ENCODE results near the gene IPO11. TPM values are rescaled to one million over a fixed set of nuclear protein-coding genes. Genes with fewer than 3 reads are reported as not detected.
A peak's percentile ranks its signal among the peaks of the same experiment; 100 is the strongest.
"Not testable (repeated sequence)": the region's sequence is repeated elsewhere in the genome, so short reads cannot be mapped to it uniquely, and the experiment has no call there.

The IPO11 gene
- total RNA-seq, 1 donor from 2014 or later = 30.3 TPM

DNA sequence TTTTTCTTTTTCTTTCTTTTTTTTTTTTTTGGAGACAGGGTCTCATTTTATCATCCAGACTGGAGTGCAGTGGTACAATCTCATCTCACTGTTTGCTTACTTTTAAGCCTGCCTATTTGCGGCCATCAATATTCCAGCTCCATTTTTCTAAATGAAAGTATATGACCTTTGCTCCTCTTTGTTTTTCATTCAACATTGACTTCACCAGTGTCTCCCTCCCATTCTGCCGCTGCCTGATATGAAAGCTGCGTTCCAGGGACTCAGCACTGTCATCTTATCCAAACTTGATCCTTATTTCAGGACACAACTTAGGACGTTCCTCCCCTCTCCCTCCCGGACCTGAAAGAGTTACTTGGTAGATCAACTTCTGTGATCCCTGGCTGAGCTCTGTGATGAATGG, 239.7 kb downstream of the IPO11 start:
- no peak overlapping the region for H3K27ac ChIP-seq (replicated peaks)
- H3K27me3 ChIP-seq (ENCODE audit: low read depth) = no peaks in the 10 kb centered on the region
- DNase-seq = no peak
- H3K4me1 ChIP-seq = peaks cover 5% of the 10 kb centered on the region
- no peaks in the 10 kb centered on the region for H3K9me3 ChIP-seq (replicated peaks)
- intact Hi-C loops (cut with micrococcal nuclease) = no loop called here
- no peaks in the 10 kb centered on the region for H3K36me3 ChIP-seq
- TF ChIP-seq, protein P1, sequence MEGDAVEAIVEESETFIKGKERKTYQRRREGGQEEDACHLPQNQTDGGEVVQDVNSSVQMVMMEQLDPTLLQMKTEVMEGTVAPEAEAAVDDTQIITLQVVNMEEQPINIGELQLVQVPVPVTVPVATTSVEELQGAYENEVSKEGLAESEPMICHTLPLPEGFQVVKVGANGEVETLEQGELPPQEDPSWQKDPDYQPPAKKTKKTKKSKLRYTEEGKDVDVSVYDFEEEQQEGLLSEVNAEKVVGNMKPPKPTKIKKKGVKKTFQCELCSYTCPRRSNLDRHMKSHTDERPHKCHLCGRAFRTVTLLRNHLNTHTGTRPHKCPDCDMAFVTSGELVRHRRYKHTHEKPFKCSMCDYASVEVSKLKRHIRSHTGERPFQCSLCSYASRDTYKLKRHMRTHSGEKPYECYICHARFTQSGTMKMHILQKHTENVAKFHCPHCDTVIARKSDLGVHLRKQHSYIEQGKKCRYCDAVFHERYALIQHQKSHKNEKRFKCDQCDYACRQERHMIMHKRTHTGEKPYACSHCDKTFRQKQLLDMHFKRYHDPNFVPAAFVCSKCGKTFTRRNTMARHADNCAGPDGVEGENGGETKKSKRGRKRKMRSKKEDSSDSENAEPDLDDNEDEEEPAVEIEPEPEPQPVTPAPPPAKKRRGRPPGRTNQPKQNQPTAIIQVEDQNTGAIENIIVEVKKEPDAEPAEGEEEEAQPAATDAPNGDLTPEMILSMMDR (IDR thresholded peaks at IDR 0.05; ENCODE audit: borderline replicate concordance) = no peak
- H3K4me3 ChIP-seq = no peak overlapping the region

GRCh38 chr5:62653001-62653863, 240.7 kb downstream of the IPO11 start:
- no peak for DNase-seq
- intact Hi-C loops (cut with micrococcal nuclease) = no loop called here
- Histone ChIP-seq H3K9me3 (replicated peaks) (no peaks in the 10 kb centered on the region), H3K27me3 (ENCODE audit: low read depth) (no peaks in the 10 kb centered on the region), H3K27ac (replicated peaks) (peak overlapping the region; percentile 12), H3K36me3 (no peaks in the 10 kb centered on the region), H3K4me1 (no peaks in the 10 kb centered on the region), H3K4me3 (no peak overlapping the region)
- TF ChIP-seq, protein P1 (IDR thresholded peaks at IDR 0.05; ENCODE audit: borderline replicate concordance) = no peak

- H3K27ac ChIP-seq (replicated peaks) = peak overlapping the region; percentile 12
- no peaks in the 10 kb centered on the region for H3K36me3 ChIP-seq
- no peaks in the 10 kb centered on the region for H3K4me1 ChIP-seq
- H3K9me3 ChIP-seq (replicated peaks) = peaks cover 3% of the 10 kb centered on the region
- DNase-seq = no peak
- TF ChIP-seq, protein P1 (IDR thresholded peaks at IDR 0.05; ENCODE audit: borderline replicate concordance) = no peak
- H3K4me3 ChIP-seq = no peak overlapping the region
- intact Hi-C loops (cut with micrococcal nuclease) = no loop called here
- no peaks in the 10 kb centered on the region for H3K27me3 ChIP-seq (ENCODE audit: low read depth)
These were observed 241.5 kb downstream of the IPO11 start for GRCh38 chr5:62653864-62654575.

GRCh38 chr5:62657772-62658171, 245.2 kb downstream of the IPO11 start:
- H3K36me3 ChIP-seq; DNase-seq; H3K27ac ChIP-seq (replicated peaks); H3K9me3 ChIP-seq (replicated peaks); H3K4me3 ChIP-seq; intact Hi-C loops (cut with micrococcal nuclease); H3K4me1 ChIP-seq; H3K27me3 ChIP-seq (ENCODE audit: low read depth): not testable (repeated sequence)

GRCh38 chr5:62661126-62661525, 248.6 kb downstream of the IPO11 start:
- Histone ChIP-seq H3K4me1 (no peaks in the 10 kb centered on the region), H3K4me3 (no peak overlapping the region), H3K36me3 (no peaks in the 10 kb centered on the region), H3K27ac (replicated peaks) (no peak overlapping the region), H3K27me3 (ENCODE audit: low read depth) (no peaks in the 10 kb centered on the region), H3K9me3 (replicated peaks) (peaks cover 6% of the 10 kb centered on the region)
- TF ChIP-seq, protein P1 (IDR thresholded peaks at IDR 0.05; ENCODE audit: borderline replicate concordance) = no peak
- no peak for DNase-seq
- intact Hi-C loops (cut with micrococcal nuclease) = no loop called here

- H3K4me1 ChIP-seq = no peaks in the 10 kb centered on the region
- H3K4me3 ChIP-seq = no peak overlapping the region
- no peak for DNase-seq
- peaks cover 6% of the 10 kb centered on the region for H3K9me3 ChIP-seq (replicated peaks)
- H3K36me3 ChIP-seq = no peaks in the 10 kb centered on the region
- H3K27ac ChIP-seq (replicated peaks) = no peak overlapping the region
- no peaks in the 10 kb centered on the region for H3K27me3 ChIP-seq (ENCODE audit: low read depth)
- TF ChIP-seq, protein P1 (IDR thresholded peaks at IDR 0.05; ENCODE audit: borderline replicate concordance) = no peak
- intact Hi-C loops (cut with micrococcal nuclease) = no loop called here
These were observed 250.0 kb downstream of the IPO11 start for GRCh38 chr5:62662521-62662920.
